Right lobe of liver (tissue), 4 donors: ENCODE measurements around the gene ARSB.

Experiments
- POLR2A ChIP-seq: fragments of 450-650 bp; IDR thresholded peaks from one replicate; pipeline ENCODE4 v1.6.1; 2017; ENCODE audit warnings: antibody characterized with exemption, mild to moderate bottlenecking
- TF ChIP-seq, protein P1 (sequence below), 4 donors: fragments of 200-600 bp in 3 of 4; fragments of 450-650 bp in 1 of 4; IDR thresholded peaks; one replicate each; pipeline versions ENCODE4 v1.5.1 to v1.8.0; 2016 to 2022; ENCODE audit warnings: antibody characterized with exemption in 4 of 4, mild to moderate bottlenecking in 2 of 4
- donor health status: DM: no; HTN: no; CAD: no.
- donor health status: DM: no; HTN: no; CAD: no.
- donor health status: DM: no; HTN: yes; CAD: no.

DNA sequence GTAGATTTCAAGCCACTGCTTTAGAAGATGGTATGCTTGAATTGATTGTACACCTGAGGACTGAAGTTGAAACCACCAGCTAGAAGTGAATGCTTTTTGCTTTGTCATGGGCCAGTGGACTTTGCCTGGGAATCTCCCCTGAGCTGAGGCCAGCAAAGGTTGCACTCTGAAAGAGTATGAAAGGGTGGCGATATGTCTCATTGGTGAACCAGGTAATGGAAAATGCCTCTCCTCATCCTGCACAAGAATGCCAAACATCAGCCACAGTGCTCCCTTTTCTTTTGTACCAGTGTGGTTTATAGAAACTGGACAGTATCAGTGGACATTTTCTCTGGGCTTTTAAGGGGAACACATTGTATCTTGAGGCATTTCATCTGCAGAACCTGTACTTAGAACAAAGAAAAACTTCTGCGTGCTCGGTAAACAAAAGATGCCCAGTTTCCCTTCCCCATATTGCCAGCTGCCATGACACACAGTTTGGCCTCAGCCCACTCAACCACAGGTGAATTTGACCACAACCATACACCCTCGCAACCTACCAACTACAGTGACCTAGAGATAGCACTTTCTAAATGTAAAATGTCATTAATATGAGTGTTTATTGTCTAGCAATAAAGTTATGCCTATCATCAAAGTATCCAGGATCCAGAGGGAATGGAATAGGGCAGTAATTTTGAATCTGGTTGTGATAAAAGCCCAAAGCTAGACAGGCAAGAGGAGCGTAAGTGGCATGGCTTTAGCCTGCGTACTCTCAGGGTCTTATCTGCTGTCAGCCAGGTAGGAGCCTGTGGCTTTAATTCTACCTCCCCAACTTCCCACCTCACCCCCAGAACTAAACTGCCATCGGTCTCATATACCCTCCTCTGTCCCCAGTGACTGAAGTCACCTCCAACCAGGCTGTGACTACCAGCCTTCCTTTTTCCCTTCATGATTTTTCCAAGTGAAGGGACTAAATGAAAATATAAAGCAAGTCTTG is 257.0 kb downstream of the ARSB start:
- TF ChIP-seq, protein P1, sequence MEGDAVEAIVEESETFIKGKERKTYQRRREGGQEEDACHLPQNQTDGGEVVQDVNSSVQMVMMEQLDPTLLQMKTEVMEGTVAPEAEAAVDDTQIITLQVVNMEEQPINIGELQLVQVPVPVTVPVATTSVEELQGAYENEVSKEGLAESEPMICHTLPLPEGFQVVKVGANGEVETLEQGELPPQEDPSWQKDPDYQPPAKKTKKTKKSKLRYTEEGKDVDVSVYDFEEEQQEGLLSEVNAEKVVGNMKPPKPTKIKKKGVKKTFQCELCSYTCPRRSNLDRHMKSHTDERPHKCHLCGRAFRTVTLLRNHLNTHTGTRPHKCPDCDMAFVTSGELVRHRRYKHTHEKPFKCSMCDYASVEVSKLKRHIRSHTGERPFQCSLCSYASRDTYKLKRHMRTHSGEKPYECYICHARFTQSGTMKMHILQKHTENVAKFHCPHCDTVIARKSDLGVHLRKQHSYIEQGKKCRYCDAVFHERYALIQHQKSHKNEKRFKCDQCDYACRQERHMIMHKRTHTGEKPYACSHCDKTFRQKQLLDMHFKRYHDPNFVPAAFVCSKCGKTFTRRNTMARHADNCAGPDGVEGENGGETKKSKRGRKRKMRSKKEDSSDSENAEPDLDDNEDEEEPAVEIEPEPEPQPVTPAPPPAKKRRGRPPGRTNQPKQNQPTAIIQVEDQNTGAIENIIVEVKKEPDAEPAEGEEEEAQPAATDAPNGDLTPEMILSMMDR (IDR thresholded peaks at IDR 0.05) = no peak
- no peak for TF ChIP-seq POLR2A
